Measurements from ENCODE around the gene GPX4. TPM values are rescaled to one million over a fixed set of nuclear protein-coding genes. Genes with fewer than 3 reads are reported as not detected.
"Not testable (repeated sequence)": the region's sequence is repeated elsewhere in the genome, so short reads cannot be mapped to it uniquely, and the experiment has no call there.

The GPX4 gene
- total and polyA plus RNA-seq, 10 of the 15 experiments (the other 5 are each of a cell fraction or from before 2014, with no cell fraction given) = 33.3 to 749 (median 297) TPM

DNA sequence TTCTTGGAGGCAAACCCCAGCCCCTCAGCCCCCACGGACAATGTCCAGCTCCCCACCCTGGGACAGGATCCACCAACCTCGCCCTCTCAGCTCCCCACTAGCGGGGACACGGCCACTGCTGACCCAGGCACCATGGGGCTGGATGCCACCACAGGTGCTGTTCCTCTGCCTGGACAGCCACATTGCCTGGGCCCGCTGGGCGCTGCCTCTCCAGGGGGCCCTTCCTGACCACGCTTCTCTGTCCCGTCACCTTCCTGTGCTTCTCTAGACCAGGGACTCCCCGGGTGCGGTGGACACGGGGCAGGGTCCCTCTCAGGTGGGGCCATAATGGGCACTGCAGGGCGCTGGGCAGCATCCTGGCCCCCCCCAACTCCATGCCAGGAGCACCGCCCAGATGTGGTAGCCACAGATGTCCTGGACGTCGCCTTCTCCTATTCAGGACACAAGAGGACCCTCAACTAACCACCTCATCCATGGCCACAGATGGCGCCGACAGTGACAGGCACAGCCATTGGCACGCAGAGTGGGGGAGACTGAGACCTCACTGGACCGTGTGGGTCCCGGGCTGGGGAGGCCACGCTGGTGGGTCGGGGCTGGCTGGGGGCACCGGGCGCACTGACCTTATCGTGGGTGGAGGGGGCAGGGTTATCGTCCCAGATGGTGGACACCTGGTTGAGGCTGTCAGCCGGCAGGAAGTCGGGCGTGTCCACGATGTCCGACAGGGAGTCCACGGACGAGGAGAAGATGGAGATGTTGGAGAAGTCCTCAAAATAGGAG, 23.4 kb downstream of the GPX4 start (continued):
- TF ChIP-seq POLR2AphosphoS2 (IDR thresholded peaks at IDR 0.05; ENCODE audit: low read depth, low read length) (no peak), POU2F2 (IDR thresholded peaks at IDR 0.05; ENCODE audit: borderline replicate concordance, low read depth, low read length) (no peak)

DNA sequence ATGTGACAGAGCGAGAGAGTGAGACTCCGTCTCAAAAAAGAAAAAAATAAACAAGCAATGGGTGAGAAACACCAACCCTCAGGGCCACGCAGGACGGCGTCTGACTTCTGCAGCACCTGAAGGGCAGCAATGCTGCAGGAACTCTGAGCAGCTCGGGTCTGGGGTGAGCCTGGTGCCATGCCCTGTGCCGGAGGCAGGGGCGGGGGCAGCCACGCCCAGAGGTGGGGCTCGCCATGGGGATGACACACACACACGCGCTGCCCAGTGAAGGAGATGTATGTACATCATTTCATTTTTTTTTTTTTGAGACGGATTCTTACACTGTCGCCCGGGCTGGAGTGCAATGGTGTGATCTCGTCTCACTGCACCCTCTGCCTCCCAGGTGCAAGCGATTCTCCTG, 24.3 kb downstream of the GPX4 start:
- H3K79me2 ChIP-seq (ENCODE audit: control insufficient read depth, insufficient read depth, low read length) = peaks cover 34% of the 10 kb centered on the region
- BruUV-seq (replicated peaks) = no TSS peak
- no peaks in the 10 kb centered on the region for H3K27me3 ChIP-seq (replicated peaks in 1 of 2; ENCODE audit: control insufficient read depth in 2 of 2, insufficient read depth in 2 of 2, low read length in 1 of 2)
- ChIA-PET RAD21 (ENCODE audit: unreplicated experiment) (interaction anchor here (1.3 kb wide), 2 partner anchors 15 to 66 kb away, joined by 5 to 7 read pairs; no protein-coding TSS in a partner anchor), SMC1A (ENCODE audit: uncharacterized antibody, unreplicated experiment) (no interaction called here), CTCF (no interaction called here), POLR2A (interaction anchor here (0.5 kb wide), 1 partner anchor 48 kb away, joined by 3 read pairs; no protein-coding TSS in a partner anchor)
- peaks cover 18% of the 10 kb centered on the region for H3K4me1 ChIP-seq (ENCODE audit: control insufficient read depth, insufficient read depth, low read length)
- in situ Hi-C loops (cut with MboI) (no loop called here), intact Hi-C loops (cut with micrococcal nuclease; ENCODE audit: unreplicated experiment) (no loop called here)
- DNase-seq (ENCODE audit: low read depth, low spot score) (no peak), FAIRE-seq (no peak), ATAC-seq (no peak)
- no peak overlapping the region for H3K9ac ChIP-seq (ENCODE audit: control insufficient read depth, insufficient read depth, low read length)
- 91% methylated on average over 12 of the region's 17 CpGs for WGBS (ENCODE audit: insufficient coverage, insufficient replicate concordance, low lambda C conversion rate, missing lambda C conversion rate)
- H3K9me3 ChIP-seq (replicated peaks; ENCODE audit: control insufficient read depth, insufficient read depth, low read length) = no peaks in the 10 kb centered on the region
- peaks cover 3 to 27% of the 10 kb centered on the region in 2 experiments for H3K36me3 ChIP-seq (ENCODE audit: control insufficient read depth in 2 of 2, insufficient read depth in 2 of 2, low read length in 1 of 2)
- H3K4me2 ChIP-seq (ENCODE audit: control insufficient read depth, insufficient read depth) = no peak overlapping the region
- H4K20me1 ChIP-seq (ENCODE audit: control insufficient read depth, insufficient read depth) = no peaks in the 10 kb centered on the region; the same call in 1 of the 2 replicates
- no peak overlapping the region for H3K4me3 ChIP-seq
- TF ChIP-seq, protein P1, sequence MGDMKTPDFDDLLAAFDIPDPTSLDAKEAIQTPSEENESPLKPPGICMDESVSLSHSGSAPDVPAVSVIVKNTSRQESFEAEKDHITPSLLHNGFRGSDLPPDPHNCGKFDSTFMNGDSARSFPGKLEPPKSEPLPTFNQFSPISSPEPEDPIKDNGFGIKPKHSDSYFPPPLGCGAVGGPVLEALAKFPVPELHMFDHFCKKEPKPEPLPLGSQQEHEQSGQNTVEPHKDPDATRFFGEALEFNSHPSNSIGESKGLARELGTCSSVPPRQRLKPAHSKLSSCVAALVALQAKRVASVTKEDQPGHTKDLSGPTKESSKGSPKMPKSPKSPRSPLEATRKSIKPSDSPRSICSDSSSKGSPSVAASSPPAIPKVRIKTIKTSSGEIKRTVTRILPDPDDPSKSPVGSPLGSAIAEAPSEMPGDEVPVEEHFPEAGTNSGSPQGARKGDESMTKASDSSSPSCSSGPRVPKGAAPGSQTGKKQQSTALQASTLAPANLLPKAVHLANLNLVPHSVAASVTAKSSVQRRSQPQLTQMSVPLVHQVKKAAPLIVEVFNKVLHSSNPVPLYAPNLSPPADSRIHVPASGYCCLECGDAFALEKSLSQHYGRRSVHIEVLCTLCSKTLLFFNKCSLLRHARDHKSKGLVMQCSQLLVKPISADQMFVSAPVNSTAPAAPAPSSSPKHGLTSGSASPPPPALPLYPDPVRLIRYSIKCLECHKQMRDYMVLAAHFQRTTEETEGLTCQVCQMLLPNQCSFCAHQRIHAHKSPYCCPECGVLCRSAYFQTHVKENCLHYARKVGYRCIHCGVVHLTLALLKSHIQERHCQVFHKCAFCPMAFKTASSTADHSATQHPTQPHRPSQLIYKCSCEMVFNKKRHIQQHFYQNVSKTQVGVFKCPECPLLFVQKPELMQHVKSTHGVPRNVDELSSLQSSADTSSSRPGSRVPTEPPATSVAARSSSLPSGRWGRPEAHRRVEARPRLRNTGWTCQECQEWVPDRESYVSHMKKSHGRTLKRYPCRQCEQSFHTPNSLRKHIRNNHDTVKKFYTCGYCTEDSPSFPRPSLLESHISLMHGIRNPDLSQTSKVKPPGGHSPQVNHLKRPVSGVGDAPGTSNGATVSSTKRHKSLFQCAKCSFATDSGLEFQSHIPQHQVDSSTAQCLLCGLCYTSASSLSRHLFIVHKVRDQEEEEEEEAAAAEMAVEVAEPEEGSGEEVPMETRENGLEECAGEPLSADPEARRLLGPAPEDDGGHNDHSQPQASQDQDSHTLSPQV (IDR thresholded peaks at IDR 0.05) = no peak
- TF ChIP-seq TBL1XR1 (IDR thresholded peaks at IDR 0.05; ENCODE audit: low read depth, low read length) = no peak
- TF ChIP-seq SMC3 (IDR thresholded peaks at IDR 0.05; ENCODE audit: borderline replicate concordance, low read length) = no peak
- no peak overlapping the region for H2AFZ ChIP-seq (ENCODE audit: control insufficient read depth, low read depth, low read length)
- no peak overlapping the region for H3K27ac ChIP-seq (ENCODE audit: control insufficient read depth, insufficient read depth)

DNA sequence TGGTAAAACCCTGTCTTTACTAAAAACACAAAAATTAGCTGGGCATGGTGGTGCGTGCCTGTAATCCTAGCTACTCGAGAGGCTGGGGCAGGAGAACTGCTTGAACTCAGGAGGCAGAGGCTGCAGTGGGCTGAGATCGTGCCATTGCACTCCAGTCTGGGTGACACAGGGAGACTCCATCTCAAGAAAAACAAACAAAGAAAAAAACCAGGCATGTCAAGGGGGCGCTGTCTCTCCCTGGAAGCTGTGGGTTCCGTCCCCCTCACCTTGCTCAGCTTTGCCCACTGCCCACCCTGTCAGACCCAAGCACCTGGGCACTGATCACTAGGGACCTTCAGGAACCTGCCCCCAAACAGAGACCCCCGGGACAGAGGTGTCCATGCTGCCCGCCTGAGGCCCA, 25.3 kb downstream of the GPX4 start:
- H3K9me3 ChIP-seq (replicated peaks; ENCODE audit: control insufficient read depth, insufficient read depth, low read length); FAIRE-seq; SMC1A ChIA-PET (ENCODE audit: uncharacterized antibody, unreplicated experiment); BruUV-seq (replicated peaks); H3K27me3 ChIP-seq (replicated peaks in 1 of 2; ENCODE audit: control insufficient read depth in 2 of 2, insufficient read depth in 2 of 2, low read length in 1 of 2); ATAC-seq; intact Hi-C loops (cut with micrococcal nuclease; ENCODE audit: unreplicated experiment); H3K27ac ChIP-seq (ENCODE audit: control insufficient read depth, insufficient read depth); H3K9ac ChIP-seq (ENCODE audit: control insufficient read depth, insufficient read depth, low read length); H4K20me1 ChIP-seq (ENCODE audit: control insufficient read depth, insufficient read depth); DNase-seq (ENCODE audit: low read depth, low spot score); H2AFZ ChIP-seq (ENCODE audit: control insufficient read depth, low read depth, low read length); in situ Hi-C loops (cut with MboI); H3K4me3 ChIP-seq; H3K4me2 ChIP-seq (ENCODE audit: control insufficient read depth, insufficient read depth): not testable (repeated sequence)
- Histone ChIP-seq H3K4me1 (ENCODE audit: control insufficient read depth, insufficient read depth, low read length) (peaks cover 25% of the 10 kb centered on the region), H3K36me3 (ENCODE audit: control insufficient read depth in 2 of 2, insufficient read depth in 2 of 2, low read length in 1 of 2) (peaks cover 3 to 19% of the 10 kb centered on the region in 2 experiments; a peak in 3 of 4 replicates), H3K79me2 (ENCODE audit: control insufficient read depth, insufficient read depth, low read length) (peaks cover 38% of the 10 kb centered on the region)
- POLR2A ChIA-PET = interaction anchor here (0.6 kb wide), 1 partner anchor 111 kb away, joined by 4 read pairs; no protein-coding TSS in a partner anchor
- WGBS (ENCODE audit: insufficient coverage, insufficient replicate concordance, low lambda C conversion rate, missing lambda C conversion rate) = 72% methylated on average over 7 of the region's 7 CpGs
- CTCF ChIA-PET = interaction anchor here (0.9 kb wide), 1 partner anchor 52 kb away, joined by 3 read pairs; no protein-coding TSS in a partner anchor
- RAD21 ChIA-PET (ENCODE audit: unreplicated experiment) = interaction anchor here (1.3 kb wide), 2 partner anchors 16 to 65 kb away, joined by 5 to 7 read pairs; no protein-coding TSS in a partner anchor
